HL-60 (cell line): ENCODE results near the gene LHCGR.

Source experiments
- CTCF ChIP-seq: IDR thresholded peaks from one replicate; pipeline ENCODE4 v1.5.1; 2011; ENCODE audit warnings: low read length, control low read depth, inconsistent platforms; ENCODE audit not compliant: insufficient read depth
- GABPA ChIP-seq: IDR thresholded peaks from 2 replicates; pipeline ENCODE4 v1.6.1; 2012; ENCODE audit warnings: low read depth
- POLR2AphosphoS5 ChIP-seq: IDR thresholded peaks from 2 replicates; pipeline ENCODE4 v1.6.1; 2012; ENCODE audit warnings: low read depth
- REST ChIP-seq: IDR thresholded peaks from 2 replicates; pipeline ENCODE4 v1.6.1; 2012; ENCODE audit warnings: low read depth; ENCODE audit not compliant: insufficient replicate concordance
- SPI1 ChIP-seq: IDR thresholded peaks from 2 replicates; pipeline ENCODE4 v1.6.1; 2012; ENCODE audit warnings: low read depth, mild to moderate bottlenecking, borderline replicate concordance

- TF ChIP-seq CTCF (no peak), REST (no peak), POLR2AphosphoS5 (no peak), GABPA (no peak), SPI1 (no peak)
Observed at GRCh38 chr2:48736251-48736650, 19.3 kb downstream of the LHCGR start.
